Bronchial epithelial cell (primary cell): Measurements from ENCODE around the gene TMEM207. TPM values are rescaled to one million over a fixed set of nuclear protein-coding genes. Genes with fewer than 3 reads are reported as not detected.
A peak's percentile ranks its signal among the peaks of the same experiment; 100 is the strongest.

Experiments
- DNase-seq: peaks from one replicate; pipeline ENCODE4 v3.0.0-alpha.2; 2010; ENCODE audit warnings: low read depth
- FAIRE-seq: peaks from 2 replicates; lab custom pipeline; 2011; peaks lifted over from hg19 to GRCh38; lab: Jason Lieb, UNC
- H3K27me3 ChIP-seq: 2 replicates; pipeline ENCODE4 v1.5.1; 2011; ENCODE audit warnings: low read length; ENCODE audit not compliant: control insufficient read depth, insufficient read depth
- H3K36me3 ChIP-seq: 2 replicates; pipeline ENCODE4 v1.5.1; 2011; ENCODE audit warnings: low read length; ENCODE audit not compliant: control insufficient read depth, insufficient read depth
- H3K4me3 ChIP-seq: 2 replicates; pipeline ENCODE4 v1.5.1; 2011; ENCODE audit warnings: mild to moderate bottlenecking, low read depth, low read length, control low read depth
- CTCF ChIP-seq: IDR thresholded peaks from 2 replicates; pipeline ENCODE4 v1.5.1; 2011; ENCODE audit warnings: mild to moderate bottlenecking, moderate library complexity, low read length, control low read depth, inconsistent platforms; ENCODE audit not compliant: insufficient read depth, severe bottlenecking
- total RNA-seq: library from RNA; depleted of rRNA; stranded (reverse); fragments of >200 nt; gene quantifications from 2 replicates; pipeline ENCODE4 v1.2.1, GENCODE V29; 2014

TMEM207 gene
- total RNA-seq, 1 donor from 2014 or later, result not detected

- FAIRE-seq (no peak), DNase-seq (no peak)
- TF ChIP-seq CTCF, result no peak
- no peak overlapping the region for H3K4me3 ChIP-seq
- H3K36me3 ChIP-seq, result no peaks in the 10 kb centered on the region
- H3K27me3 ChIP-seq, result no peaks in the 10 kb centered on the region
These were observed 8.3 kb upstream of the TMEM207 start for GRCh38 chr3:190458040-190458439.

GRCh38 chr3:190456770-190457169 is 7.1 kb upstream of the TMEM207 start:
- DNase-seq (peak; percentile 37), FAIRE-seq (no peak)
- no peak for TF ChIP-seq CTCF
- Histone ChIP-seq H3K36me3 (no peaks in the 10 kb centered on the region), H3K27me3 (no peaks in the 10 kb centered on the region), H3K4me3 (no peak overlapping the region)

- no peak for DNase-seq
- no peaks in the 10 kb centered on the region for H3K36me3 ChIP-seq
- no peak for FAIRE-seq
These were observed 6.1 kb upstream of the TMEM207 start for GRCh38 chr3:190455828-190456227.

GRCh38 chr3:190448256-190448655 is 1.4 kb downstream of the TMEM207 start:
- H3K27me3 ChIP-seq, result no peaks in the 10 kb centered on the region
- H3K4me3 ChIP-seq, result no peak overlapping the region
- FAIRE-seq (no peak), DNase-seq (no peak)
- no peaks in the 10 kb centered on the region for H3K36me3 ChIP-seq
- TF ChIP-seq CTCF, result no peak

More at GRCh38 chr3:190455828-190456227, 6.1 kb upstream of the TMEM207 start:
- H3K27me3 ChIP-seq, result no peaks in the 10 kb centered on the region
- no peak overlapping the region for H3K4me3 ChIP-seq
- TF ChIP-seq CTCF, result no peak

- TF ChIP-seq CTCF, result no peak
- Histone ChIP-seq H3K4me3 (no peak overlapping the region), H3K36me3 (no peaks in the 10 kb centered on the region), H3K27me3 (no peaks in the 10 kb centered on the region)
- DNase-seq (no peak), FAIRE-seq (no peak)
These were observed 3.0 kb downstream of the TMEM207 start for GRCh38 chr3:190446573-190447279.

- no peak for TF ChIP-seq CTCF
- Histone ChIP-seq H3K36me3 (no peaks in the 10 kb centered on the region), H3K4me3 (no peak overlapping the region), H3K27me3 (no peaks in the 10 kb centered on the region)
- no peak for FAIRE-seq
- DNase-seq, result no peak
These were observed 5.0 kb downstream of the TMEM207 start for GRCh38 chr3:190444576-190445145.
